ENCODE data around the gene KNL1.
"Not testable (repeated sequence)": the region's sequence is repeated elsewhere in the genome, so short reads cannot be mapped to it uniquely, and the experiment has no call there.

Gene KNL1

GRCh38 chr15:40680151-40680550 is 86.1 kb downstream of the KNL1 start:
- no peak for DNase-seq (ENCODE audit: low read depth)

DNA sequence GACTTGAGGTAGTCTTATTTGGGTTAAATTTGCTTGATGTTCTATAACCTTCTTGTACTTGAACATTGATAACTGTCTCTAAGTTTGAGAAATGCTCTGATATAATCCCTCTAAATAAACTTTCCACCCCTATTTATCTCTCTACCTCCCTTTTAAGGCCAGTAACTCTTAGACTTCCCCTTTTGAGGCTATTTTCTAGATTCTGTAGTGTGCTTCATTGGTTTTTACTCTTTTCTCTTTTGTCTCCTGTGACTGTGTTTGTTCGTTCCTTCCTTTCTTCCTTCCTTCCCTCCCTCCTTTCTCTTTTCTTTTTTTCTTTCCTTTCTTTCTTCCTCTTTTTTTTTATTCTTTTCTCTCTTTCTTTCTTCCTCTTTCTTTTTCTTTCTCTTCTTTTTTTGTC is 86.9 kb downstream of the KNL1 start:
- DNase-seq (ENCODE audit: low read depth), result not testable (repeated sequence)

- DNase-seq (ENCODE audit: low read depth), result no peak
Measured at GRCh38 chr15:40684381-40684780, 90.3 kb downstream of the KNL1 start.

DNA sequence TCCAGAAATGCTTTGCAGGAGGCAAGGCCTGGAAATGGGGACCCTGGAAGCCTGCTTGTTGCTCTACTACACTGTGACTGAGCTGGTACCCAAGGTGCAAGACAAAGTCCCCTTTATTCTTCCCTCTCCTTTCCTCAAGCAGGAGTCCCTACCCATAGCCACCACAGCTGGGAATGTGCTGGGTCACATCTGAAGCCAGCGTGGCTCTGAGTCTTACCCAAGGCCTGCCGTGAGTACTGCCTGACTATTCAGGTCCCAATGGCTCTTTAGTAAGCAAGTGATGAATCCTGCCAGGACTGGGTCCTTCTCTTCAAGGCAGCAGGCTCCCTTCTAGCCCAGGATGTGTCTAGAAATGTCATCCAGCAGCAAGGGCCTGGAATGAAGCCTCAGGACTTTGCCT is 91.3 kb downstream of the KNL1 start:
- no peak for DNase-seq (ENCODE audit: low read depth)

DNA sequence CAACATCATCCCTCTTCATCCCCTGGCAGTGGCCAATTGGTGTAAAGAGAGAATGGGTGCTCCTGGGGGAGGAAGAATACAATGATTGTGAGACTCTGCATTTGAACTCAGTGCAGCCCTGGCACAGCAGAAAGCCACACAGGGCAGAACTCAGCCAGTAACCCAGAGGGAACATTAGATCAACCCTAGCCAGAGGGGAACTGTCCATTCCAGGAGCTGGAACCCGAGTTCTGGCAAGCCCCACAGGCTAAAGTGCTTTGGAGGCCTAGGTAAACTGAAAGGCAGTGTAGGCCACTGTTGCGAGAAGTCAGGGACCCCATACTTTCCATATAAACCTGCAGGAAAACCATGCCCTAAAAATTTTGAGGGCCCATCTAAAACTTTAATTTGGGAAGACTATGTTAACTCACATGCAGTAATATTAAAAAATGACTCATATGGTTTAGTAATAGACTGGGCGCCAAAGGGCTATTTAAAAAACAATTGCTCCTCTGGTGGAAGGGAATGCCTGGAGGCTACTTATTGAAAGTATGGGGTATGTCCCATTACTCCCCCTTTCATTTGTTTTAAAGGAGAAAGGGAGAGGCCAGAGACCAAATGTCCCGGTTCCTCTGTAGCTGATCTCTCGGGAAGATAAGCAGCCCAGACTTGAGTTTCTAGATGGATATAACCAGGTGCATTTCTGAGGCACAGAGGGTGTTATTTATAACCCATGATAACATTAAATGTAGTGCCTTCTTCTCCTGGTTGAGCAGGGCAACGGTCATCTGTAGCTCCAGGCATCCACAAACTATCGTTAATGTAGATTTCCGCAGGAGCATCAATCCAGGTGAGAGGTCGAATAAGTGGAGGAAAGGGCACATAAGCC is 95.1 kb downstream of the KNL1 start:
- DNase-seq (ENCODE audit: low read depth), result no peak

- no peak for DNase-seq (ENCODE audit: low read depth)
Measured at GRCh38 chr15:40691737-40692136, 97.7 kb downstream of the KNL1 start.

- no peak for DNase-seq (ENCODE audit: low read depth)
Measured at GRCh38 chr15:40693904-40694687, 100.0 kb downstream of the KNL1 start.

DNA sequence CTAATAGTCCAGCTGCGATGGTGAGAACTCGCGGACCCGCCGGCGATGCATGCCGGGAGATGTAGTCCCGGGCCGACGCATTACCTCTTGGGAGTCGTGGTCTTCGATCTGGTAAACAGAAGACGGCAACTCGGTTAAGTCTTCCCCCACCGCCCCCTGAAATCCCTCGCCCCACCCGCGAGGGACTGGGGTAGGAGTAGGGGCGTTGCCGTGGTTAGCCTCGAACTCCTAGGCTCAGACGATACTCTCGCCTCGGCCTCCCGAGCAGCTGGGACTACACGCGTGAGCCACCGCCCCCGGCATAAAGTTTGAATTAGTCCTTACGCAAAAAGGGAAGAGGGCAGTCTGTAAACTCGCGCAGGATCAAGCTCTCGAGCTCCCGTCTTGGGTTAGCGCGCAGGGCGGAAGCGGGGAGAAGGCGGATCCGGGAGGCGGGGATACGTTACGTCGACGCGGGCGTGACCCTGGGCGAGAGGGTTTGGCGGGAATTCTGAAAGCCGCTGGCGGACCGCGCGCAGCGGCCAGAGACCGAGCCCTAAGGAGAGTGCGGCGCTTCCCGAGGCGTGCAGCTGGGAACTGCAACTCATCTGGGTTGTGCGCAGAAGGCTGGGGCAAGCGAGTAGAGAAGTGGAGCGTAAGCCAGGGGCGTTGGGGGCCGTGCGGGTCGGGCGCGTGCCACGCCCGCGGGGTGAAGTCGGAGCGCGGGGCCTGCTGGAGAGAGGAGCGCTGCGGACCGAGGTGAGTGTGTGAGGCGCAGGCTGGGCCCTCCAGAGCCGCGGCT is 100.8 kb downstream of the KNL1 start, which contains the start of gene RAD51:
Gene RAD51, plus strand, starts transcription at position 487 of the 781 bp plus-strand sequence. CDS start 3,585 bp downstream, outside the sequence.
- peak; percentile 85 for DNase-seq (ENCODE audit: low read depth)

DNA sequence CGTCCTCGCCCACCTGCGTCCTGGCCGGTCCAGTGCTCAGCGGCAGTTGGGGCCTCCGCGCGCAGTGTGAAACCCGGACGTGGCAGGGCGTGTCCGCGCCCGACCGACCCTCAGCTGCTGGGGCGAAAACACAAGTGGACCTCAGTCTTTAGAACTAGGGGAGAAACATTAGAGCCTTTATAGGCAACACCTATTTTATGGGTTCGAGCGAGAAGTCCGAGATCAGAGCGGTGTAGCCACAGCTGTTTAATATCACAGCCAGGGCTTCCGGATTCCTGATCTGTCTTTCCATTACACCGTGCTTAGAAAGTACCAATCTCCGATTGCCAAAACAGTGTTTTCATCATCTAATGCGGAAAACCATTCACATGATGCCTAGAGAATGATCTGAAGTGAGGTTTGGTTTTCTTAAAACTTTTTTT is 101.4 kb downstream of the KNL1 start:
- DNase-seq (ENCODE audit: low read depth), result no peak

DNA sequence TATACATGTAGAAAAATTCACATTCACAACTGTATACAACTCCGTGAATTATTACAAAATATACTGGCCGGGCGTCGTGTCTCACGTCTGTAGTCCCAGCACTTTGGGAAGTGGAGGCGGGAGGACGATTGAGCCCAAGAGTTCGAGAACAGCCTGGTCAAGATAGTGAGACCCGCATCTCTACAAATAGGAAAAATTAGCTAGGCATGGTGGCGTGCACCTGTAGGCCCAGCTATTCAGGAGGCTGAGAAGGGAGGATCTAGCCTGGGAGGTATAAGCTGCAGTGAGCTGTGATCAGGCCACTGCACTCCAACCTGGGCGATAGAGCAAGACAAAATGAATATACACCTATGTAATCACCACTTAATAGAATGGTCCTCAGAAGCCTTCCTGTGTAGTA is 102.2 kb downstream of the KNL1 start:
- no peak for DNase-seq (ENCODE audit: low read depth)

- no peak for DNase-seq (ENCODE audit: low read depth)
Measured at GRCh38 chr15:40697916-40698315, 103.9 kb downstream of the KNL1 start.

GRCh38 chr15:40702077-40702476 is 108.0 kb downstream of the KNL1 start:
- DNase-seq (ENCODE audit: low read depth), result no peak

GRCh38 chr15:40706121-40706520 is 112.1 kb downstream of the KNL1 start:
- DNase-seq (ENCODE audit: low read depth), result no peak

Measured in activated T-helper 1 cell treated with Interleukin-2 at 50 U/mL for 16 hours (primary cell).